Effector memory CD8-positive, alpha-beta T cell (primary cell): ENCODE results near the gene CEP170B.

Experiments used
- ATAC-seq: fragments of 150-1000 bp; cut with Tn5 transposase; replicated peaks from 2 replicates; pipeline ENCODE4 v1.10.0; 2021; ENCODE audit warnings: mild to moderate bottlenecking, moderate library complexity
- DNase-seq, 3 experiments: peaks; one replicate each; pipeline ENCODE4 v3.0.0; 2021
- H3K27ac Mint-ChIP-seq, 2 donors: one replicate each; pipeline ENCODE4 v1.8.0; 2022; ENCODE audit warnings: mild to moderate bottlenecking in 2 of 2, mixed read lengths in 2 of 2, moderate library complexity in 2 of 2
- H3K27me3 Mint-ChIP-seq, 2 donors: one replicate each; pipeline ENCODE4 v1.8.0; 2022; ENCODE audit warnings: mixed read lengths in 2 of 2
- H3K36me3 Mint-ChIP-seq: one replicate; pipeline ENCODE4 v1.8.0; 2022; ENCODE audit warnings: mild to moderate bottlenecking, moderate library complexity, mixed read lengths; ENCODE audit not compliant: insufficient read depth
- H3K4me1 Mint-ChIP-seq, 2 donors: one replicate each; pipeline ENCODE4 v1.8.0; 2022; ENCODE audit warnings: low read depth in 2 of 2, mixed read lengths in 2 of 2
- H3K4me3 Mint-ChIP-seq, 2 donors: one replicate each; pipeline ENCODE4 v1.8.0; 2022; ENCODE audit warnings: mild to moderate bottlenecking in 2 of 2, mixed read lengths in 2 of 2, moderate library complexity in 2 of 2
- H3K9me3 Mint-ChIP-seq, 2 donors: one replicate each; pipeline ENCODE4 v1.8.0; 2022; ENCODE audit warnings: mixed read lengths in 2 of 2
- total RNA-seq, 9 experiments: gene quantifications; one replicate each; lab custom pipeline; 2026; lab: John Stamatoyannopoulos, UW

CEP170B gene
- 3.0 to 32.9 (median 24.0) reads per million in 9 experiments for total RNA-seq

DNA sequence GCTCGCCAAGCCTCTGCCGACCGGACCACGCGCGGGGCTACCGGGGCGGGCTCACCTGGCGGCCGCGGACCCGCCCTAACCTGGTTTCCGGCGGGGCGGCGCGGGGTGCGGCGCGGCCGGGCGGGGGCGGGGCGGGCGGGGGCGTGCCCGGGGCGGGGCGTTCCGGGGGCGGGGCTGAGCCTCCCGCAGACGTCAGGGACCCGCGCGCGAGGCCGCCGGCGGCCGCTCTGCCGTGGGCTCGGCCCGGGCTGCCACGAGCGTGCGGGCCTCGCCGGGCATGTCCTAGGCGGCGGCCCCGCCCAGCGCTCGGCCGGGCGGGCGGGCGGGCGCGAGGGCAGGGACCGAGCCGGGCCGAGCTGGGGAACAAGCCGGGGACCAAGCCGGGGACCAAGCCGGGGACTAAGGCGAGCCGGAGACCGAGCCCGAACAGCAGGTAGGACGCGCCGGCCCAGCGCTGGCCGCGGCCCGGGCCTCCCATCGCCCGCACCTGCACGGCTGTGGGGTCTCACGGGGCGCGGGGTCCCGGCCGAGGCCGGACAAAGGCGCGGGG lies at the start of gene CEP170B:
Gene CEP170B (plus strand): TSS at position 188 of the 550 bp plus-strand sequence. CDS start 3,183 bp downstream, outside the sequence.
- H3K4me1 Mint-ChIP-seq = peaks cover 0 to 7% of the 10 kb centered on the region in 2 donors
- DNase-seq (no peak), ATAC-seq (peak; percentile 81)
- H3K4me3 Mint-ChIP-seq = peak within 1 kb of the TSS; percentile 69 to 73
- H3K27me3 Mint-ChIP-seq = peaks cover 14 to 30% of the 10 kb centered on the region in 2 donors
- no peaks in the 10 kb centered on the region for H3K9me3 Mint-ChIP-seq
- peak within 1 kb of the TSS in 1 of 2 donors; percentile 41 for H3K27ac Mint-ChIP-seq
- H3K36me3 Mint-ChIP-seq = peaks cover 8% of the 10 kb centered on the region

DNA sequence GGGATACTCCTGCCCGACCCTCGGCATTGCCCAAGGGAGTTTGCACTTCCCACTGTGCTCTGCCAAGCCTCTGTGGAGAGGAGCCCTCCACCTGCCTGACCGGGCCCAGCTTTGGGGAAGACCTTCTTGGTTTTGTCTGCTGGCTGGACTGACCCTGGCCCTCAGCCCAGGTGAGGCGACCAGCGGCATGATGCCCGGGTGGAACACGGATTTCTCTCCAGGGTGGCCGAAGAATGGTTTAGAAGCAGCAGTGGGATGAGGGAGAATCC lies 48.5 kb upstream of the CEP170B start:
- Mint-ChIP-seq H3K4me1 (peaks cover 5 to 11% of the 10 kb centered on the region in 2 donors), H3K36me3 (peaks cover 9% of the 10 kb centered on the region), H3K27ac (peak overlapping the region; percentile 93 to 97)

DNA sequence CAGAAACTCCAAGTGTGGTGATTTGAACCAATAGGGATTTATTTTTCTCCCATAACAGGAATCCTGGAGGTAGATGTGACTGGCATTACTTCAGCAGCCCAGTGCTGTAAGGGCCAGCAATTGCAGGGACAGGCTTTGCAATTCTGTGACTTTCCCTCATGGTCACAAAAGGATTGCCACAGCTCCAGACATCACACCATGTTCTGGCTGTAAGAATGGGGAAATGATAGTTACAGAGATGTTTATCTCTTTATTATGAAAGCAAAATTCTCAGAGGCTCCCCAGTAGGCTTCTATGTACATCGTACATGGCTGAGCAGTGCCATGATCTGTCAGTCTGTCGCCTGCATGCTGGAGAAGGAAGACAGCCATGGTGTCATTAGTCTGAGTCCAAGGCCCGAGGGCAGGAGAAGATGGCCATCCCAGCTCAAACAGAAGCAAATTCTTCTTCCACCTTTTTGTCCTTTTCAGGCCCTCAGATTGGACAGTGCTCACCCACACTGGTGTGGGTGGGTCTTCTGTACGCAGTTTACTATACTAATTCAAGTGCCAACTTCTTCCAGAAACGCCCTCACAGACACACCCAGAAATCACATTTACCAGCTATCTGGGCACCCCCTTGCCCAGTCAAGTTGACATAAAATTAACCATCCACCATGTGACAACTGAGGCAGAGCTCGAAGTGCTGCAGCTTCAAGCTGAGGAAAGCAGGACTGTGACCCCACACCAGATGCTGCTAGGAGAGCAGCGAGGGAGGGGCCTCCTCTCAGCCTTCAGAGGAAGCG lies 46.9 kb upstream of the CEP170B start:
- Mint-ChIP-seq H3K27me3 (no peaks in the 10 kb centered on the region), H3K27ac (no peak overlapping the region), H3K36me3 (peaks cover 9% of the 10 kb centered on the region), H3K4me3 (peak overlapping the region in 1 of 2 donors; percentile 87), H3K9me3 (no peaks in the 10 kb centered on the region), H3K4me1 (peaks cover 5 to 11% of the 10 kb centered on the region in 2 donors)
- ATAC-seq (no peak), DNase-seq (no peak)

More for the DNA sequence above, 48.5 kb upstream of the CEP170B start:
- peak overlapping the region; percentile 87 to 91 for H3K4me3 Mint-ChIP-seq
- DNase-seq (no peak), ATAC-seq (no peak)
- no peaks in the 10 kb centered on the region for H3K27me3 Mint-ChIP-seq
- no peaks in the 10 kb centered on the region for H3K9me3 Mint-ChIP-seq

DNA sequence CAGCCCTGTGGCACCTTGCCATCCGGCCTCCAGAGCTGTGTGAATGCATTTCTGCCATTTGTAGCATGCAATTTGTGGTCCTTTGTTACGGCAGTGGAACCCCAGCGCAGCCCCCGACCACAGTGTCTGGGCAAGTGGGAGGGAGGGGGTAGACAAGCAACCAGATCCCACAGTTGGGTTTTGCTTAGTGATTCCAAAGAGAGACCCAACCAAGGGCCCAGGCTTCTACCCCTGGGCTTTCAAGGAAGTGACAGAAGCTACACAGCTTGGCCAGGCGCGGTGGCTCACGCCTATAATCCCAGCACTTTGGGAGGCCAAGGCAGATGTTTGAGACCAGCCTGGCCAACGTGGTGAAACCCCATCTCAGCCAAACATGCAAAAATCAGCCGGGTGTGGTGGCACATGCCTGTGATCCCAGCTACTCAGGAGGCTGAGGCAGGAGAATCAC lies 46.3 kb upstream of the CEP170B start:
- Mint-ChIP-seq H3K9me3 (no peaks in the 10 kb centered on the region), H3K36me3 (peaks cover 9% of the 10 kb centered on the region), H3K27ac (peak overlapping the region in 1 of 2 donors; percentile 26), H3K4me1 (peaks cover 5 to 11% of the 10 kb centered on the region in 2 donors), H3K4me3 (no peak overlapping the region), H3K27me3 (no peaks in the 10 kb centered on the region)
- no peak for ATAC-seq
- no peak for DNase-seq

DNA sequence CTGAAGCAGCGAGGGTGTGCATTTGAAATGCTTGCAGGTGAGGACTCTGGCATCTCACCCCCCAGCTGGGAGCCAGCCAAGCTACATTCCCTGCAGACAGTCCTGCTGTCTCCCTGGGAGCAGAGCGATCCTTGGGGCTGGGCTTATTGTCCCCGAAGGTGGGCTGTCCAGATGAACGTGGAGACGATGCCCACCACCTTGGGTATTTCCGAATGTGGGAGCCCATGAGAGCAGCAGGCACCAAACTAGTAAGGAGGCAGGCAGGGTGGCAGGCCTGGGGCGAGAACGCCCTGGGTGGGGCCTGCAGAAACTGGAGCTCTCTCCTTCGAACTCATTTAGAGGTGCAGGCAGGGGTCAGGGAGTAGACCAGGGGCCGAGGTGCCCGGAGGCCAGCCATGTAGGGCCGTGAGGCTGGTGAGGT lies 45.7 kb upstream of the CEP170B start:
- H3K4me3 Mint-ChIP-seq = no peak overlapping the region
- DNase-seq (no peak), ATAC-seq (no peak)
- H3K27me3 Mint-ChIP-seq = peaks cover 0 to 1% of the 10 kb centered on the region in 2 donors
- peaks cover 0 to 2% of the 10 kb centered on the region in 2 donors for H3K9me3 Mint-ChIP-seq
- H3K36me3 Mint-ChIP-seq = peaks cover 9% of the 10 kb centered on the region
- peaks cover 3 to 7% of the 10 kb centered on the region in 2 donors for H3K4me1 Mint-ChIP-seq
- H3K27ac Mint-ChIP-seq = peak overlapping the region in 1 of 2 donors; percentile 26

DNA sequence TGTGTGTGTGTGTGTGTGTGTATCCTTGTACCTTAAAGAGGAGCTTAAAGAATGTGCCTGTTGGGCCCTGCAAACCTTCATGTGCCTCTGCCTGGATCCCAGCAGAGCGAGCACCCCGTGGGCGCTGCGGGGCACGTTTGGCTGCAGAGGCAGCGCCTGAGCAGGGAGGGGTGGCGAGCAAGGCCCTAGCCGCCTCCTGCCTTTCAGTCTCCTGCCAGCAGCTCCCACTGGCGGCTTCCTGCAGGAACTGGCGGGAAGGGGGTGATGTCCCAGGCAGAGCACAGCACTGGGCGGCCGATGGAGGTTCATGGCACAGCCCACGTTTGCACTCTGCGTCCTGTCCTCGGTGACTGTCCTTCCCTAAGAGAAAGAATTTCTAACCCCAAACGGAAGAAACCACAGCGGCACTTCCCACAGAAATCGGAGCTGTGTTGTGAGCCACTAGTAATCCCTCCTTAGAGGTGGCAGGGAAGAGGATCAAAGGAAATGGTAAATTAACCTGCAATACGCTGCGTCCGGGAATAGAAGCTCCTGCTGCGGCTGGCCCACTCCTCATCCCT lies 44.3 kb upstream of the CEP170B start:
- H3K9me3 Mint-ChIP-seq = peaks cover 0 to 9% of the 10 kb centered on the region in 2 donors

DNA sequence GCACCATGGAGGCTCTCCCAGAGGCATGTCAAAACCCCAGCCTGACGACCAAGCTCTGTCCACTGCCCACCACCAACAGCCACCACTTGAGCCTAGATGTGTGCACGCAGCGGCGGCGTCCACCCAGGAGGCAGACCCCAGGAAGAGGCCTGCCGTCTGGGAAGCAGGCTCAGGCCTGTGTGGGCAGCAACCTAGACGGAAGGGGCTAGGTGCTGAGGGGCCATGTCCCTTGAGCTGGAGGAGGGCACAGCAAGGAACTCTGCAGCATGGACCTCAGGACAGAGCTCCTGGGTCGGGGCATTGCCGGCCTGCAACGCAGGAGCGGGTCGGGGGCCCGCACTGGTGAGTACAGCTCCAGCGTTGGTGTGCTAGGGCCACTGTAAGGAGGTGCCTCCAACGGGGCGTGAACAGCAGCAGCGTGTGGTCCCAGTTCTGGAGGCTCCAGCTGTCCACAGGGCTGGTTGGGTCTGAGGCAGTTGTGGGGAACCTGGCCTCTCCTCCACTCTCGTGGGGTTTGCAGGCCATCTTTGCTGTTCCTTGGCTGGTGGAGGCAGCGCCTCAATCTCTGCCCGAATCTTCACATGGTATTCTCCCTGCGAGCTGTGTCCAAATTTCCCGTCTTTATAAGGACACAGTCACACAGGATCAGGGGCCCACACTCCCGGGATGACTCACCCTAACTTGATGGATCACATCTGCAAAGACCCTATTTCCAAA lies 43.7 kb upstream of the CEP170B start:
- Mint-ChIP-seq H3K27me3 (peaks cover 0 to 17% of the 10 kb centered on the region in 2 donors), H3K36me3 (peaks cover 6% of the 10 kb centered on the region), H3K4me3 (no peak overlapping the region), H3K9me3 (peaks cover 0 to 9% of the 10 kb centered on the region in 2 donors), H3K27ac (no peak overlapping the region), H3K4me1 (peaks cover 7 to 11% of the 10 kb centered on the region in 2 donors)
- ATAC-seq = no peak
- no peak for DNase-seq

More for the DNA sequence above, 44.3 kb upstream of the CEP170B start:
- Mint-ChIP-seq H3K4me1 (peaks cover 6 to 10% of the 10 kb centered on the region in 2 donors), H3K27me3 (peaks cover 0 to 15% of the 10 kb centered on the region in 2 donors), H3K27ac (no peak overlapping the region), H3K36me3 (peaks cover 4% of the 10 kb centered on the region), H3K4me3 (no peak overlapping the region)
- ATAC-seq = no peak
- DNase-seq = no peak

DNA sequence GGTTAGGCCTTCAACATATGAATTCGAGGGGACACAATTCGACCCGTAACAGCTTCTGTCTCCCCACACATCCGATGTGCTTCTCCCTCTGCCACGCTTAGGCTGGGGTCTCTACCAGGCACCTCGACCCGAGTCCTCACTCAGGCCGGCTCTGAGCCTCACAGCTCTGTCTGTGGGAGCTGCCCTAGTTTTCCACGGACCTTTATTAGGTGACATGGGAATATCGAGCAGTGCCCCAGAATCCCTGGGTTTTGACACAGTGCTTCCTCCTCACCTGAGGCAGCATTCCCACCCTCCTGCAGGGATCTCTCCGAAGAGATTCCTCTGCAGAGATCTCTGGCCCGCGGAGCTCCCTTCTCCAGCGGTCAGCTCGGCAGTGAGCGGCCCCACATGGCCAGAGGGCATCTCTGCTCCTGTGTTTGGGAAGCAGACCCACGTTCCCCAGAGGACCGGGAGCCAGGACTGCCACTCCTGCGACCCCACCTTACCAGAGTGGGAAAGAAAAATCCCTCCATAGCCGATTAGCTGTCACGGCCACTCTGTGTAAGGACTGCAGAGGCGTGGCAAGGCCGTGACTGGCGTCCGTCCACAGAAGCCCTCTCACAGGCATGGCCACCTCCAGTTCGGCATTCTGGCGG lies 43.0 kb upstream of the CEP170B start:
- H3K4me3 Mint-ChIP-seq = no peak overlapping the region
- peaks cover 9 to 11% of the 10 kb centered on the region in 2 donors for H3K4me1 Mint-ChIP-seq

DNA sequence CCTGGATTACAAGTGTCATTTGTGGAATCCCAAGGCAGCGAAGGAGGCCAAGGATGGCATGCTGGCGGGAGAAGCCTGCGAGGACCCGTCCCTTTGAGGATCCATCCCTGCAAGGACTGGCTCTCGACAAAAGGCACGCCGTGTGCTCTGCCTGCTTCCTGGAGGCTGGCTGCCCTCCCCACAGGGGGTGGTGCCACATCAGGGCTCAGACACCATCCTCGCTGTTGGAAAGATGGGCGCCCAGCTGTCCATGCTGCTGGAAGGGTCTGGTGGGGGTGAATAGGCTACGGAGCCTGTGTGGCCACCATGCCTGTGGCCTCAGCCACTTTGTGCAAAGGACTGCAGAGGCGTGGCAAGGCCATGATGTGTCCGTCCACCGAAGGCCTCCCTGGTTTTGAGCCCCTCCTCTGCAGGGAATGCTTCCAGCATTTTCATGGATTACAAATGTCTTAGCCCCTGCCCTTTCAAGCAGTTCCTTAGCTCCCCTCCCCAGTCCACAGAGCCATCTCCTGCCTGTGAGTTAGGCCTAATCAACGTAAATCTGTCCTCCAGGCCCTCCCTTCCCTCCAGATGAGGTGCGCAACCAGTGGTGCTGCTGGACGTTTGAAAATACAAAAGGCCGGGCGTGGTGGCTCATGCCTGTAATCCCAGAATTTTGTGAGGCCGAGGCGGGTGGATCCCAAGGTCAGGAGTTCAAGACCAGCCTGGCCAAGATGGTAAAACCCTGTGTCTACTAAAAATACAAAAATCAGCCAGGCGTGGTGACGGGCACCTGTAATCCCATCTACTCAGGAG lies 42.0 kb upstream of the CEP170B start:
- no peak for DNase-seq
- peaks cover 0 to 25% of the 10 kb centered on the region in 2 donors for H3K27me3 Mint-ChIP-seq
- peaks cover 13 to 15% of the 10 kb centered on the region in 2 donors for H3K4me1 Mint-ChIP-seq
- no peak overlapping the region for H3K27ac Mint-ChIP-seq
- ATAC-seq = no peak
- H3K36me3 Mint-ChIP-seq = peaks cover 12% of the 10 kb centered on the region
- peaks cover 0 to 9% of the 10 kb centered on the region in 2 donors for H3K9me3 Mint-ChIP-seq
- no peak overlapping the region for H3K4me3 Mint-ChIP-seq

More for the DNA sequence above, 43.0 kb upstream of the CEP170B start:
- Mint-ChIP-seq H3K9me3 (peaks cover 0 to 9% of the 10 kb centered on the region in 2 donors), H3K36me3 (peaks cover 7% of the 10 kb centered on the region), H3K27ac (no peak overlapping the region), H3K27me3 (peaks cover 0 to 20% of the 10 kb centered on the region in 2 donors)
- DNase-seq = no peak
- no peak for ATAC-seq

DNA sequence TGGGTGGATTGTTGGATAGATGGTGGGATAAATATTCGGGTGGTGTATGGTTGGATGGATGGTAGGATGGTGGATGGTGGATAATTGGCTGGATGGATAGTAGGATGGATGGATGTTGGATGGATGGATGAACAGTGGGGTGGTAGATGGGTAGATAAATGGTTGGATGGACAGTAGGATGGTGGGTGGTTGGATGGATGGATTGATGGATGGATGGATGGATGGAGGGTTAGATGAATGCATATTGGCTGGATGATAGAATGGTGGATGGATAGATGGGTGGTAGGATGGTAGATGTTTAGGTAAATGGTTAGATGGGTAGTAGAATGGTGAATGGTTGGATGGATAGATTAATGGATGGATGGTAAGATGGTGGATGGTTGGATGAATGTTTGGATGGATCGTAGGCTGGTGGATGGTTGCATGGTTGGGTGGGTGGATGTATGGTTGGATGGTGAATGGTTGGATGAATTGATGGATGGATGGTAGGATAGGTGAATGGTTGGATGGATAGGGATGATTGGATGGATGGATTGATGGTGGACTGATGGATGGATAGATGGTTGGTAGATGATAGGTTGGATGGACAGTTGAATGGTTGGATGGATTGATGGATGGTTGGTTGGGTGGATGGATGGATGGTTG lies 40.6 kb upstream of the CEP170B start:
- Mint-ChIP-seq H3K4me3 (peak overlapping the region; percentile 90), H3K27me3 (peaks cover 0 to 25% of the 10 kb centered on the region in 2 donors), H3K9me3 (peaks cover 0 to 9% of the 10 kb centered on the region in 2 donors), H3K4me1 (peaks cover 13 to 15% of the 10 kb centered on the region in 2 donors), H3K36me3 (peaks cover 12% of the 10 kb centered on the region), H3K27ac (peak overlapping the region in 1 of 2 donors; percentile 5)
- ATAC-seq (no peak), DNase-seq (no peak)

DNA sequence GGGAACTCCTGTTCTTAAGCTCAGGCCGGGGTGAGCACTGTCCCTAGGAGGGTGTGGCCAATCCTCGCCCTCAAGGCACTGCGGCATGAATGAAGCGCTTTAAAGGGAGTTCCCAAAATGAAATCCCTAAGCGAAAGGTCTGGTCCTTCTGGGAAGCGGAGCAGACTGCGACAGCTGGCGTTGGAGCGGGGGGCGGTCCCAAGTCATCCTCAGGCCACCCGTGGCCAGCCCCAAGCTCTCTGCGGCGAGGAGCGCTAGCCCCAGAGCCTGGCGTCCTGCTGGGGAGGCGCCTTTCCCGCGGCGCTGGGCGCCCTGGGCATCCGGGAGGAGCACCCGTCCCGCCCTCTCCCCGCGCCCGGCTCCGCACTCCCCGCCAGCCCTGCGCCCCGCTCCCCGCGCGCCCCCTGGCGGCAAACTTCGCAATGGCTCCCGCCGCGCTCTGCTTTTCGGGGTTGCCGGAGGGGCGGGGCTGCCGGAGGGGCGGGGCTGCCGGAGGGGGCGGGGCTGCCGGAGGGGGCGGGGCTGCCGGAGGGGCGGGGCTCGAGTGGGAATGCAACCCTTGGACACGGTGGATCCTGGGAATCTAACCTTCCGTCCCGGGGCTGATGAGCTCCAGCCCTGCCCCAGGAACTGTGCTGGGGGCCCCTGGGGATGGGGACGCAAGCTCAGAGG lies 38.7 kb upstream of the CEP170B start:
- Mint-ChIP-seq H3K4me3 (peak overlapping the region; percentile 90), H3K4me1 (peaks cover 13 to 15% of the 10 kb centered on the region in 2 donors), H3K27me3 (peaks cover 0 to 25% of the 10 kb centered on the region in 2 donors), H3K36me3 (peaks cover 12% of the 10 kb centered on the region), H3K27ac (no peak overlapping the region), H3K9me3 (peaks cover 0 to 9% of the 10 kb centered on the region in 2 donors)
- peak; percentile 92 for ATAC-seq
- DNase-seq = peak; percentile 96 to 97 (median 96)
